Measurements from ENCODE around the gene HOXD4. TPM values are rescaled to one million over a fixed set of nuclear protein-coding genes. Genes with fewer than 3 reads are reported as not detected.

Gene HOXD4
- total RNA-seq, 1 donor from 2014 or later: 4.4 TPM

GRCh38 chr2:176126929-176127773 is 24.2 kb upstream of the HOXD4 start:
- peak; percentile 68 to 93 for DNase-seq (ENCODE audit: low read depth in 2 of 2)

GRCh38 chr2:176127774-176128072 is 23.6 kb upstream of the HOXD4 start:
- DNase-seq (ENCODE audit: low read depth in 2 of 2): no peak

- DNase-seq (ENCODE audit: low read depth in 2 of 2): peak in 1 of 2 donors; percentile 65
Measured at GRCh38 chr2:176128172-176128981, 23.0 kb upstream of the HOXD4 start.

GRCh38 chr2:176128982-176129796 is 22.2 kb upstream of the HOXD4 start, which contains the start of gene HOXD8:
TSS of gene HOXD8 (plus strand) at chr2:176129705. CDS start at chr2:176130367, 662 bp downstream.
- DNase-seq (ENCODE audit: low read depth in 2 of 2): peak; percentile 64 to 98

- DNase-seq (ENCODE audit: low read depth in 2 of 2): no peak
Measured at GRCh38 chr2:176129813-176130146, 21.6 kb upstream of the HOXD4 start.

- DNase-seq (ENCODE audit: low read depth in 2 of 2): peak; percentile 33 to 86
Measured at GRCh38 chr2:176130147-176130956, 21.0 kb upstream of the HOXD4 start.

- peak in 1 of 2 donors; percentile 52 for DNase-seq (ENCODE audit: low read depth in 2 of 2)
Measured at GRCh38 chr2:176130957-176131847, 20.1 kb upstream of the HOXD4 start.

GRCh38 chr2:176131848-176132158 is 19.5 kb upstream of the HOXD4 start:
- DNase-seq (ENCODE audit: low read depth in 2 of 2): no peak

- DNase-seq (ENCODE audit: low read depth in 2 of 2): peak; percentile 12 to 79
Measured at GRCh38 chr2:176132205-176133171, 18.9 kb upstream of the HOXD4 start.

- DNase-seq (ENCODE audit: low read depth in 2 of 2): peak in 1 of 2 donors; percentile 33
Measured at GRCh38 chr2:176133389-176133788, 18.0 kb upstream of the HOXD4 start.

GRCh38 chr2:176134035-176134434 is 17.3 kb upstream of the HOXD4 start:
- peak in 1 of 2 donors; percentile 39 for DNase-seq (ENCODE audit: low read depth in 2 of 2)

- DNase-seq (ENCODE audit: low read depth in 2 of 2): peak in 1 of 2 donors; percentile 72
Measured at GRCh38 chr2:176135035-176135440, 16.3 kb upstream of the HOXD4 start.

- peak; percentile 28 to 84 for DNase-seq (ENCODE audit: low read depth in 2 of 2)
Measured at GRCh38 chr2:176136374-176137251, 14.7 kb upstream of the HOXD4 start.

- DNase-seq (ENCODE audit: low read depth in 2 of 2): peak in 1 of 2 donors; percentile 33
Measured at GRCh38 chr2:176137252-176137580, 14.1 kb upstream of the HOXD4 start.

GRCh38 chr2:176137906-176138305 is 13.4 kb upstream of the HOXD4 start:
- DNase-seq (ENCODE audit: low read depth in 2 of 2): peak in 1 of 2 donors; percentile 69

- peak in 1 of 2 donors; percentile 78 for DNase-seq (ENCODE audit: low read depth in 2 of 2)
Measured at GRCh38 chr2:176138526-176138922, 12.8 kb upstream of the HOXD4 start.

GRCh38 chr2:176138923-176139660 is 12.3 kb upstream of the HOXD4 start:
- peak in 1 of 2 donors; percentile 72 for DNase-seq (ENCODE audit: low read depth in 2 of 2)

Data from lung microvascular endothelial cell (primary cell).